HG02759 (cell line): ENCODE results near the gene CDH13.

Experiments used
- ATAC-seq: cut with Tn5 transposase; IDR thresholded peaks from one replicate; pipeline ENCODE4 v1.9.1; 2021; ENCODE audit warnings: mild to moderate bottlenecking, moderate library complexity; ENCODE audit not compliant: unreplicated experiment

Gene CDH13

GRCh38 chr16:83205896-83206295, 579.1 kb downstream of the CDH13 start:
- no peak for ATAC-seq

- ATAC-seq = no peak
These were observed 579.7 kb downstream of the CDH13 start for GRCh38 chr16:83206426-83206825.

DNA sequence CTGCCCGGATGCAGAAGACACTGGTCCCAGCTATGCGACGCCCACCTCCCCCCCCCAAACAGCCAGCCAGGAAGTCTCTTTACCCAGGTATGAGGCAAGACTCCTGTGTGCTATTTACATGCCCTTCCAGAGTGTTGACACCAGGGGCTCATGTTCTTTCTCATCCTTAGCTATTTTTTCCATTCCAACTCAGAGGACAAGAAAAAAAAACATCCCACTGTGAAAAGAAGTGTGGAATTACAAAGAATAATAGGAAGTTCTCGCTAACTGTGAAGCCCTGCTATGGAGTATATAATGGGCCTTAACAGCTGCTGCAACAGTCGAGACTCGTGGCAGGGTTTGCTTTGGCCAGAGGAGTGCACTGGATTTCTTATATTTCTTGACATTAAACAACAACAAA, 584.9 kb downstream of the CDH13 start:
- no peak for ATAC-seq

- no peak for ATAC-seq
These were observed 585.6 kb downstream of the CDH13 start for GRCh38 chr16:83212301-83212841.

DNA sequence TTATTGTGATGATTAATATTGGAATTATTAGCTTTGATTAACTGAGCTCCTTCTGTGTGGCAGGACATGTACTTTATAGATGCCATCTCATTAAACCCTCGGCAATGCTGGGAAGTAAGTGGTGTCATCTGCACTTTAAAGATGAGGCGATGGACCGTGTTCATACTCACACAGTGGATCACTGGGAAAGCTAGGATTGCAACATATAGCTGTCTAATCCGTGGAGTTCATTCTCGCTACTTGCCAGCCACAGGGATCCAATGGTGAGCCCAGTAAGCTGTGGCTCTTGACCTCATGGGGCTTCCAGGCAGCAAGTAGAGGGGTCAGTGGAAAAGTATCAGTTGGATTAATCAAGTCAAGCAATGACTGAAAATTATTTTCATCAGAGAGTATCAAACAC, 587.9 kb downstream of the CDH13 start:
- ATAC-seq = no peak

DNA sequence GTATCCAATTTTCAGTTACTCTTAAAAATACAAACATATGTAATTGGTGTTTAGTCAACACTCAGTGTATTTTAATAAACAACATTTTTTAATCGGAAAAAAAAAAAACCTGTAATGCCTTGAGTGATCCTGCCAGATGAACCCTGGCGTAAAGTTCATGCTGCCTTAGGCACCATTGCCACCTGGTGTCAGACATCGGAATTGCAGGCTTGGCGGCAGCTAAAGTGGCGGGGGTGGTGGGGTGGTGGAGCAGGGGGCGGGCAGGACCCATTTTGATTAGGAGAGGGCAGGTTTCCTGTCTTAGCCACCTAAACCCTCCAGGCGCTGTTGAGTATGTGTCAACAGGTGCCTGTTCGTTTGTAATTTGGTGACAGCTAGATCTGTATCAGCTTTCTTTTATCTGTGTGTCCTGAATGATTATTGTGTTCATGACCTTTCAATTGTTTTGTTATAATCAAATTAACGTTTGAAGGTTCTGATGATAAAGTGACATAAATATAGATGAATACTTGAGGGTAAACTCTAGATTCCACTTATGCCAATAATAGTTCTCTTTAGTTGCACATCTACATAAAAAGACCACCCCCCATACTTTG, 588.7 kb downstream of the CDH13 start:
- ATAC-seq = no peak

DNA sequence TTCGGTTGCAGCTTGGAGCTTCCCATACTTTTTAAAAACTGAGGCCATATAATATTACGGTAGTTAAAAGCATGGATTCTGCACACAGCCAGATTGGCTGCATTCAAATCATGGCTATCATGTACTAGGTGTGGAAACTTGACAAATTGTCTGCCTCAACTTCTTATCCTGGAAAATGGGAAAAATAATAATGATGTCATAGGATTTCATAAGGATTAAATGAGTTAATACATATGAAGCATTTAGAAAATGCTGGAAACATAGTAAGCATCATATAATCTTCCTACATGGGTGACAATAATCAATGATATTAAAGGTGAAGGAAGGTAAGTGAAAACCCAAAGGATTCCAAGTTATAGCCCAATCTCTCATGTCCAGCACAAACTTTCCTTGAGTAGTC, 592.5 kb downstream of the CDH13 start:
- no peak for ATAC-seq

DNA sequence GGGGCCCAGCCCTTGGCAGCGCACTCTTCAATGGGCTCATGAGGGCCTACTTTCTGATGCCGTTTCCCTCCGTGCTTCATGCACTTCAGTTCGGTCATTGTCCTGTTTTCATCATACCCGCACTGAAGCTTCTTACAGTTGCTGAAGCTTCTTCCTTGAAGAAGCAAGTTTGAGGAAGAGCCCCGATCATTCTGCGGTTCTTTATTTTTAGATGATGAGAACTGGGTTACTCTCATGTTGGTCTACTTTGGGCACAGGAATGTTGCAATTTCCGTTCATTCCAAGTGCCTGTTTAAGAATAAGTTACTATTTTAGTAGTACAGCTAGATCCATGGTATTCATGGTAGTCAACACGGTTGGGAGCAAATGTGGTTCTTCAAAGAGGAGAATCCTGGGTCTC, 593.3 kb downstream of the CDH13 start:
- no peak for ATAC-seq

DNA sequence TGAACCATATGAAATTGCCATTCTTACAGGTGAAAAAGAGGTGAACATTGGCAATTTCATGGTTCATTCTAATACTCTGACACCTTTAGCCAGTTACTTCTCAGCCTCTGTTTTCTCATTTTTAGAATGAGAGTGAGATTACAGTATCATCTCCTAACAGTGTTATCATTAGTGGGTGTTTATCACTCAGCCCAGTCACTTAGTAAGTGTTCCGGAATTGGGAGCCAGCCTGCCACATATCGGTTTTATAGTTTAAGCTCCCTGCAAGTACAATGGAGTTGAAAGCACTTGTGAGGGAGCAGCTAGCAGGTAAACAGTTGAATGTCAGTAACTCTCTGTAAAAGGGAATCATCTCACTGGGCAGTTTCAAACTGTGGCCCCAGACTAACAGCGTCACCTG, 597.9 kb downstream of the CDH13 start:
- no peak for ATAC-seq

DNA sequence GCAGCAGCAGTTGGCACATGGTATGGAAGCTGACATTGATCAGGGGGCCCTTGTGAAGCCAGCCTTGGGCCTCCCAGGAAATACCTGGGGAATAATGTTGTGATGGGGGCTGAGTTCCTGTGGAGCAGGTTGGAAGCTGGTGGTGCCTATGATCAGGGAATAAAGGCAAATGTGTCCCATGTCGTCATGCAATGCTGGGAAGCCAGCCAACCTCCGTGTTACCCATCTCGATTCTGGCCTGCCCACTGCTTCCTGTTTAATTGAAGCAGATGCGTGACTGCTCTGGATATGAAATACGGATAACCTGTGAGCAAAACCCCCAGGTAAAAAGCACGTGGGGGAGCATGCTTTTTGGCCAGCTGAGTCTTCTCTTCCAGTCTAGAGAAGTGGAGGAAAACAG, 600.6 kb downstream of the CDH13 start:
- no peak for ATAC-seq

- no peak for ATAC-seq
These were observed 605.0 kb downstream of the CDH13 start for GRCh38 chr16:83231729-83232128.

DNA sequence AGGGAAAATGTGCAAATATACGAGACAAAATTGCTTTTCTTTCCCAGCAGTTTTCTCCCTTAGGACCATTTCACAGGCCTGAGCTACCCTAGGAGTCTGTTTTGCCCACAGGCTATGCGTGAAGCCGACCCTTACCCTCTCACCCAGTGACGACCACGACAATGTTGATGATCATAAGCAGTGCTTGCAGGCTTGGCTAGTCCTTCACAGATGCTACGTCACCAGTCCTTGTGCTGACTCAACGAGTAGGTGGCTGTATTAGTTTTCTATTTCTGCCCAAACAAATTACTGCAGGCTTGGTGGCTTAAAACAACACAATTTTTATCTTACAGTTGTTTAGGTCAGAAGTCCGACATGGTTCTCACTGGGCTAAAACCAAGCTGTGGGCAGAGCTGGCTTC, 606.4 kb downstream of the CDH13 start:
- no peak for ATAC-seq

- no peak for ATAC-seq
These were observed 612.4 kb downstream of the CDH13 start for GRCh38 chr16:83238949-83239691.

DNA sequence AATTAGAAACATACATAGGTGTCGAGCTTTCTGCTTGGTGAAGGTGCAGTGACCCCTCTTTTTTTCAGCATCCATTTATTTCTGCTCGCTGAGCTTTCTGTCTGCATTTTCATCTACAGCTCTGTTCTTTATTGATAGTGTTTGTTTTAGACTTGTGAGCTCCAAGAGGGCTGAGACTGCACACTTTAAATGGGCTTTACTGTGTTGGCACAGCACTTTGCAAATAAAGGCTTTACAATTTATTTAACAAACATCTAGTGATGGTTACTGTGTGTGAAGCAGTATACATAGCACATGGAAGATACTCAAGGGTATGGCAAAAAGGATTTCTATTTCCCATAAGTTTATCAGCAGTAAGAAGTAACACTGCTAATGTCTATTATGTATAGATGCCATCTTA, 617.3 kb downstream of the CDH13 start:
- no peak for ATAC-seq

DNA sequence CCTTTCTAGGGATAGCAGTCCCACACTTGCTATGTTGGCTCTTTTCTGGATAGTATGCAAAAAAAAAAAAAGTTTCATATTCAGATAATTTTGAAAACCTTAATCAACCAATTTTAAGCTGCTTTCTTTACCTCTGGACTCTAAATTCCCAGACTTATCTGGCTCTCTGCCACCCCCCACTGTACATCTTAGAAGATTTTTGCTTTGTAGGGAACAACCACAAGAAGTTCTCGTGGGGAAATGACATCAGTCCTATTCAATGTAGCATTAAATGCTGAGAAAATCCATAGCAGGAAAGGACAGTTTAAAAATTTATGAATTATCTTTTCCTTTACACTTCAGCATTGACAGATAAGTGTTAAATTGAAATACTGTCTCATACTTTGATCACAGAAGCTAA, 618.3 kb downstream of the CDH13 start:
- no peak for ATAC-seq

- no peak for ATAC-seq
These were observed 621.1 kb downstream of the CDH13 start for GRCh38 chr16:83247767-83248372.

GRCh38 chr16:83248735-83249463, 622.1 kb downstream of the CDH13 start:
- ATAC-seq = no peak

DNA sequence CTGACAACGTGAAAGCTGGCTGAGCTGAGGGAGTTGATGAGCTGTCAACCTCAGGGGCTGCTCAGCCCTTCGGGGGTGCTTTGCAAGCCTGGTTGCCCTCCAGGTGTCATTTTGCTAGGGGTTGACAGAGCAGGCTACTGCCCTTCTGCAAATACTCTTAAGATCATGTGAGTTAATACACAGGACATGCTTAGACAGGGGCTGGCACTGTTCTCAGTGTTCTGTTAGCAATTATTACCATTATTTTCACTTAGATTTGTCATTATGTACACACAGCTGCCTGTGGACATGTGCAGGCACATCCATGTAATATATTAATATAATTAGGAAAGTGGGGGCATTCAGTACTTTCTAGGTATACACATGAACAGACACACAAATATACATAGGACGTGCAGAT, 626.8 kb downstream of the CDH13 start:
- ATAC-seq = no peak

DNA sequence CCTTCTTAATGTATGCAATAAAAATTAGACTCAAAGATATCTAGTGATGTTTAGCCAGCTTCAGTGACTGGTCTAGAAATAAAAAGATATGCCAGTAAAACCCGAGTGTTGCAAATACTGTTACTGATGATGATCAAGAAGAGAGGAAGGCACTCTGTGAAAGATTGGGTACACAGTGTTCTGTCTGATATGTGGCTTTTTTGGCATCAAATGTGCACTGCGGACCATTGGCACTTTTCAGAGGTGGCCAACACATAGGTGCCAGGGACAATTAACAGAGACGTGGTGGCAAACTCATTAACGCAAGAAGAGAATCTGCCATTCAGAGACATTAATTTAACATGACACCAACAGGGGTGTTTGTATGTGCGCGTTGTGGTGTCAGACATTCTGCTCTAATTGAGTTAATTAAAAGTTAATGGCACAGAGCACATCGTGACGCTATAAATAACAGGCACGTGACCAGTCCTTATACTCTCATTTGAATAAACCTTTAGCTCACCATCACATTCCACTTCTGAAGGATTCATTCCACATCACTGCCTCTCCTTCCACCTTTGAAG, 631.7 kb downstream of the CDH13 start:
- no peak for ATAC-seq

DNA sequence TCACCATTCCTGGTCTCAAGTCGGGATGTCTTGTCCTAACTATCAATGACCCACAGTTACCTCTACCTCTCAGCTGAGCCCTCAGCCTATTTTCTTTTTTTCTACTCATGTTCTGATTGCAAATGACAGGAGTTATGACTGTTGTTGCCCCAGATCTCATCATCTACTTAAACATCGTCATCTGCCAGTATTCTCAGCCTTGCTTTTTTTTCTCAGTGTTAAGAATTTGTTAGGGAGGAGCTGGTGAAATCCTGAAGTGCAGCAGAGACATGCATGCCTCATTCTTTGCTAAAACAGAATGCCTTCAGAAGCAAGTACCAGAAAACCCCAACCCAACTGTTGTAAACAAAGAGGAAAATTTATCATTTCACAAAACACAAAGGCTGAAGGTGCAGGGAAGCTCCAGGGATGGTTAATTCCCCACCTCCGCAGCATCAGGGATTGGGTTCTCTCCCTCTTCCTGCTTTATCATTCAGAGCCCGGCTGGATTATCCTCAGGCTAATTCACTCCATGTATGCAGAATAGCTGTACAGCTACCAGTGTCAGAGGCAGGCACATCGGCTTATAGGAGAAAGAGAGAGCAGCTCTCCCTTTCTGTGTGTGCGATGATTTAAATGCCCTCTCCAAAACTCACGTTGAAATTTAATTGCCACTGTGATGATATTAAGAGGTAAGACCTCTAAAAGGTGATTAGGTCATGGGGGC, 640.2 kb downstream of the CDH13 start:
- ATAC-seq = no peak

DNA sequence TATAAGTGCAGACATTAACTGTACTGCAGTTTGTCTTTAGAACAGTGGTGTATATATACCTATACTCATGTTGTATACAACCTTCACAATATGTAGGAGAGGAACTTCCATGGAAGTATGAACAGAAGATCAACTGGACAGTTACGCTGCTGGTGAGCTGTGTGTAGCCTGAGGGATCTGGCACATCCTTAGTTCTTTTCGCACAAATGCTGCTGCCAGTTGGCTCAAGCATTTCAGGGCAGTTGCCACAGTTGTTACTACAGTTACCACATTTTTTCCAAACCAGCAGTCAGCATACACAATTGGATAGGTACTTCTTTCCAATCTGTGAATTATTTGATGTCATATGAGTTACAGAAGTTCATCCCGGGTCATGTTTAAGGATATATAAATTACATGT, 641.4 kb downstream of the CDH13 start:
- ATAC-seq = no peak
